Measurements from ENCODE around the gene PPP1R16B. TPM values are rescaled to one million over a fixed set of nuclear protein-coding genes. Genes with fewer than 3 reads are reported as not detected.
A peak's percentile ranks its signal among the peaks of the same experiment; 100 is the strongest.

The PPP1R16B gene
- total and polyA plus RNA-seq, 7 experiments from 2014 or later, result 11.4 to 75.4 (median 21.5) TPM

- H3K4me1 ChIP-seq (ENCODE audit: control insufficient read depth in 2 of 2, insufficient read depth in 2 of 2, low read length in 2 of 2), result peaks cover 22 to 27% of the 10 kb centered on the region in 2 donors
These were observed 26.6 kb downstream of the PPP1R16B start for GRCh38 chr20:38831995-38832620.

GRCh38 chr20:38833154-38833856 lies 27.8 kb downstream of the PPP1R16B start:
- H3K36me3 Mint-ChIP-seq, result peaks cover 4 to 40% (median 25%) of the 10 kb centered on the region in 5 donors
- no peak overlapping the region for H3K27ac ChIP-seq (ENCODE audit: low read depth, low read length)
- peaks cover 3 to 32% (median 4%) of the 10 kb centered on the region in 3 experiments for H3K36me3 ChIP-seq (ENCODE audit: control insufficient read depth in 2 of 3, insufficient read depth in 3 of 3, low read length in 3 of 3)
- peaks cover 26 to 64% (median 51%) of the 10 kb centered on the region in 7 donors for H3K4me1 Mint-ChIP-seq
- ChIA-PET CTCF (no interaction called here), POLR2A (interaction anchor here (1.0 to 1.1 kb wide), 2 partner anchors 13 to 28 kb away, joined by 3 to 4 read pairs; partner anchors contain the start of gene PPP1R16B)
- intact Hi-C loops (cut with micrococcal nuclease), result loop anchor here in 1 of 2 donors (1.0 kb wide), 1 partner anchor 10 kb away; no protein-coding TSS in a partner anchor
- ATAC-seq (peak; percentile 45), DNase-seq (no peak)
- H3K27me3 Mint-ChIP-seq, result no peaks in the 10 kb centered on the region
- H3K27ac Mint-ChIP-seq, result peak overlapping the region; percentile 1 to 86 (median 67)
- peaks cover 15 to 22% of the 10 kb centered on the region in 2 donors for H3K4me1 ChIP-seq (ENCODE audit: control insufficient read depth in 2 of 2, insufficient read depth in 2 of 2, low read length in 2 of 2)
- H3K9me3 ChIP-seq (ENCODE audit: control insufficient read depth in 2 of 3, low read length in 3 of 3), result no peaks in the 10 kb centered on the region
- H3K4me3 ChIP-seq (ENCODE audit: low read length), result no peak overlapping the region
- H3K4me3 Mint-ChIP-seq, result peak overlapping the region in 7 of 10 donors; percentile 7 to 66 (median 26)
- H3K27me3 ChIP-seq (ENCODE audit: control insufficient read depth in 2 of 2, insufficient read depth in 2 of 2, low read length in 2 of 2), result no peaks in the 10 kb centered on the region
- H3K9me3 Mint-ChIP-seq, result peaks cover 0 to 2% (median 0%) of the 10 kb centered on the region in 11 donors

More at GRCh38 chr20:38831995-38832620, 26.6 kb downstream of the PPP1R16B start:
- intact Hi-C loops (cut with micrococcal nuclease), result no loop called here
- no peak for ATAC-seq
- peaks cover 4 to 46% (median 25%) of the 10 kb centered on the region in 5 donors for H3K36me3 Mint-ChIP-seq
- ChIA-PET POLR2A (no interaction called here), CTCF (no interaction called here)
- peaks cover 35 to 74% (median 62%) of the 10 kb centered on the region in 7 donors for H3K4me1 Mint-ChIP-seq
- peak overlapping the region in 8 of 9 donors; percentile 17 to 78 (median 61) for H3K27ac Mint-ChIP-seq
- H3K27me3 ChIP-seq (ENCODE audit: control insufficient read depth in 2 of 2, insufficient read depth in 2 of 2, low read length in 2 of 2), result no peaks in the 10 kb centered on the region
- H3K9me3 Mint-ChIP-seq, result peaks cover 0 to 2% (median 0%) of the 10 kb centered on the region in 11 donors
- no peaks in the 10 kb centered on the region for H3K9me3 ChIP-seq (ENCODE audit: control insufficient read depth in 2 of 3, low read length in 3 of 3)
- DNase-seq, result no peak
- H3K27me3 Mint-ChIP-seq, result no peaks in the 10 kb centered on the region
- no peak overlapping the region for H3K4me3 ChIP-seq (ENCODE audit: low read length)
- no peak overlapping the region for H3K27ac ChIP-seq (ENCODE audit: low read depth, low read length)
- peaks cover 3 to 32% (median 4%) of the 10 kb centered on the region in 3 experiments for H3K36me3 ChIP-seq (ENCODE audit: control insufficient read depth in 2 of 3, insufficient read depth in 3 of 3, low read length in 3 of 3)
- peak overlapping the region in 2 of 10 donors; percentile 23 to 40 for H3K4me3 Mint-ChIP-seq

- peaks cover 4 to 41% (median 24%) of the 10 kb centered on the region in 5 donors for H3K36me3 Mint-ChIP-seq
- peak in 7 of 9 donors; percentile 10 to 55 (median 33) for DNase-seq
- no peaks in the 10 kb centered on the region for H3K9me3 ChIP-seq (ENCODE audit: control insufficient read depth in 2 of 3, low read length in 3 of 3)
- ATAC-seq, result peak; percentile 81
- H3K4me3 Mint-ChIP-seq, result peak overlapping the region in 6 of 10 donors; percentile 7 to 66 (median 30)
- H3K27me3 Mint-ChIP-seq, result no peaks in the 10 kb centered on the region
- H3K4me1 ChIP-seq (ENCODE audit: control insufficient read depth in 2 of 2, insufficient read depth in 2 of 2, low read length in 2 of 2), result peaks cover 12 to 22% of the 10 kb centered on the region in 2 donors
- no peaks in the 10 kb centered on the region for H3K27me3 ChIP-seq (ENCODE audit: control insufficient read depth in 2 of 2, insufficient read depth in 2 of 2, low read length in 2 of 2)
- peaks cover 0 to 2% (median 0%) of the 10 kb centered on the region in 11 donors for H3K9me3 Mint-ChIP-seq
- H3K4me1 Mint-ChIP-seq, result peaks cover 25 to 59% (median 49%) of the 10 kb centered on the region in 7 donors
- intact Hi-C loops (cut with micrococcal nuclease), result loop anchor here in 1 of 2 donors (1.0 kb wide), 1 partner anchor 9 kb away; no protein-coding TSS in a partner anchor
- peak overlapping the region; percentile 1 to 86 (median 45) for H3K27ac Mint-ChIP-seq
- H3K4me3 ChIP-seq (ENCODE audit: low read length), result no peak overlapping the region
- POLR2A ChIA-PET, result interaction anchor here (1.0 to 1.1 kb wide), 2 partner anchors 13 to 28 kb away, joined by 3 to 4 read pairs; partner anchors contain the start of gene PPP1R16B
- H3K36me3 ChIP-seq (ENCODE audit: control insufficient read depth in 2 of 3, insufficient read depth in 3 of 3, low read length in 3 of 3), result peaks cover 3 to 36% (median 4%) of the 10 kb centered on the region in 3 experiments
- CTCF ChIA-PET, result no interaction called here
- no peak overlapping the region for H3K27ac ChIP-seq (ENCODE audit: low read depth, low read length)
These were observed 28.3 kb downstream of the PPP1R16B start for GRCh38 chr20:38833857-38834164.

GRCh38 chr20:38834868-38835267 lies 29.4 kb downstream of the PPP1R16B start:
- Mint-ChIP-seq H3K36me3 (peaks cover 4 to 42% (median 23%) of the 10 kb centered on the region in 5 donors), H3K4me3 (no peak overlapping the region), H3K27ac (peak overlapping the region in 4 of 9 donors; percentile 22 to 66 (median 41)), H3K27me3 (no peaks in the 10 kb centered on the region), H3K9me3 (peaks cover 0 to 2% (median 0%) of the 10 kb centered on the region in 11 donors), H3K4me1 (peaks cover 30 to 59% (median 49%) of the 10 kb centered on the region in 7 donors)
- Histone ChIP-seq H3K4me3 (ENCODE audit: low read length) (no peak overlapping the region), H3K4me1 (ENCODE audit: control insufficient read depth in 2 of 2, insufficient read depth in 2 of 2, low read length in 2 of 2) (peaks cover 12 to 28% of the 10 kb centered on the region in 2 donors), H3K9me3 (ENCODE audit: control insufficient read depth in 2 of 3, low read length in 3 of 3) (no peaks in the 10 kb centered on the region), H3K27ac (ENCODE audit: low read depth, low read length) (no peak overlapping the region), H3K36me3 (ENCODE audit: control insufficient read depth in 2 of 3, insufficient read depth in 3 of 3, low read length in 3 of 3) (peaks cover 3 to 30% (median 4%) of the 10 kb centered on the region in 3 experiments), H3K27me3 (ENCODE audit: control insufficient read depth in 2 of 2, insufficient read depth in 2 of 2, low read length in 2 of 2) (no peaks in the 10 kb centered on the region)
- ChIA-PET POLR2A (interaction anchor here (1.4 kb wide), 1 partner anchor 18 kb away, joined by 4 read pairs; no protein-coding TSS in a partner anchor), CTCF (interaction anchor here (0.7 kb wide), 1 partner anchor 58 kb away, joined by 3 read pairs; no protein-coding TSS in a partner anchor)
- intact Hi-C loops (cut with micrococcal nuclease), result no loop called here
- no peak for DNase-seq
- no peak for ATAC-seq

DNA sequence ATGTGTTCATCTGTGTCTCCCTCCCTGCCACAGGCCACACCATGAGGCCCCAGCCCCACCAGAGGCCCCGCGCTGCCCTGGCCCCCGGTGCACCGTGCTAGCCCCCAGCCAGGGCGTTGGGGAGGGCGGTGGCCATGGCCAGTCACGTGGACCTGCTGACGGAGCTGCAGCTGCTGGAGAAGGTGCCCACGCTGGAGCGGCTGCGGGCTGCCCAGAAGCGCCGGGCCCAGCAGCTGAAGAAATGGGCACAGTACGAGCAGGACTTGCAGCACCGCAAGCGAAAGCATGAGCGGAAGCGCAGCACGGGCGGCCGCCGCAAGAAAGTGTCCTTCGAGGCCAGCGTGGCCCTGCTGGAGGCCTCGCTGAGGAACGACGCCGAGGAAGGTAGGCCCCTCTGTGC lies 30.3 kb downstream of the PPP1R16B start:
- no peaks in the 10 kb centered on the region for H3K27me3 ChIP-seq (ENCODE audit: control insufficient read depth in 2 of 2, insufficient read depth in 2 of 2, low read length in 2 of 2)
- POLR2A ChIA-PET, result interaction anchor here (1.4 kb wide), 1 partner anchor 19 kb away, joined by 4 read pairs; no protein-coding TSS in a partner anchor
- H3K27me3 Mint-ChIP-seq, result no peaks in the 10 kb centered on the region
- peaks cover 18 to 34% of the 10 kb centered on the region in 2 donors for H3K4me1 ChIP-seq (ENCODE audit: control insufficient read depth in 2 of 2, insufficient read depth in 2 of 2, low read length in 2 of 2)
- no peak overlapping the region for H3K4me3 ChIP-seq (ENCODE audit: low read length)
- H3K36me3 ChIP-seq (ENCODE audit: control insufficient read depth in 2 of 3, insufficient read depth in 3 of 3, low read length in 3 of 3), result peaks cover 3 to 23% (median 4%) of the 10 kb centered on the region in 3 experiments
- peaks cover 33 to 59% (median 50%) of the 10 kb centered on the region in 7 donors for H3K4me1 Mint-ChIP-seq
- no peak overlapping the region for H3K27ac ChIP-seq (ENCODE audit: low read depth, low read length)
- no peak overlapping the region for H3K27ac Mint-ChIP-seq
- ATAC-seq (no peak), DNase-seq (no peak)
- peaks cover 4 to 39% (median 29%) of the 10 kb centered on the region in 5 donors for H3K36me3 Mint-ChIP-seq
- H3K9me3 Mint-ChIP-seq, result peaks cover 0 to 2% (median 0%) of the 10 kb centered on the region in 11 donors
- no peak overlapping the region for H3K4me3 Mint-ChIP-seq
- intact Hi-C loops (cut with micrococcal nuclease), result no loop called here
- no peaks in the 10 kb centered on the region for H3K9me3 ChIP-seq (ENCODE audit: control insufficient read depth in 2 of 3, low read length in 3 of 3)
- CTCF ChIA-PET, result no interaction called here

DNA sequence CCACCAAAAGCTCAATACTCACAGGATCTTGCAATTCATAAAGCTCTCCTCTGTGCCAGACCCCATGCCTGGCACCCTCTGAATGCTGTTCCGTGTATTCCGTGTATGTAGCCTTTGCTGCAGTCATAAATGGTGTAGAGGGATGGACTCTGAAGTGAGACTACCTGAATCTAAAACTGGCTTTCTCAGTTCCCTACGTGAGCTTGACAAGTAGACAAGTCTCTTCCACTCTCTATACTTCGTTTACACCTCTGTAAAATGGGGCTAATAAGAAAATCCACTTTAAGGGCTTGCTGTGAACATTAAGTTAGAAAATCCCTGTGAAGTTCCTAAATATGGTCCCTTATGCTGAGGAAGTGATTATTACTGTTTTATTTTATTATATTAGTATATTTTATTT lies 31.5 kb downstream of the PPP1R16B start:
- no peaks in the 10 kb centered on the region for H3K9me3 ChIP-seq (ENCODE audit: control insufficient read depth in 2 of 3, low read length in 3 of 3)
- ChIA-PET CTCF (interaction anchor here (1.1 kb wide), 1 partner anchor 19 kb away, joined by 3 read pairs; no protein-coding TSS in a partner anchor), POLR2A (no interaction called here)
- intact Hi-C loops (cut with micrococcal nuclease), result no loop called here
- peaks cover 3 to 17% (median 4%) of the 10 kb centered on the region in 3 experiments for H3K36me3 ChIP-seq (ENCODE audit: control insufficient read depth in 2 of 3, insufficient read depth in 3 of 3, low read length in 3 of 3)
- H3K4me3 ChIP-seq (ENCODE audit: low read length), result no peak overlapping the region
- H3K27me3 Mint-ChIP-seq, result no peaks in the 10 kb centered on the region
- no peak for DNase-seq
- H3K36me3 Mint-ChIP-seq, result peaks cover 3 to 39% (median 26%) of the 10 kb centered on the region in 5 donors
- H3K27ac Mint-ChIP-seq, result peak overlapping the region in 3 of 9 donors; percentile 21 to 46 (median 29)
- peaks cover 27 to 45% of the 10 kb centered on the region in 2 donors for H3K4me1 ChIP-seq (ENCODE audit: control insufficient read depth in 2 of 2, insufficient read depth in 2 of 2, low read length in 2 of 2)
- no peak overlapping the region for H3K4me3 Mint-ChIP-seq
- H3K27ac ChIP-seq (ENCODE audit: low read depth, low read length), result no peak overlapping the region
- no peak for ATAC-seq
- H3K4me1 Mint-ChIP-seq, result peaks cover 32 to 58% (median 49%) of the 10 kb centered on the region in 7 donors
- peaks cover 0 to 2% (median 0%) of the 10 kb centered on the region in 11 donors for H3K9me3 Mint-ChIP-seq
- H3K27me3 ChIP-seq (ENCODE audit: control insufficient read depth in 2 of 2, insufficient read depth in 2 of 2, low read length in 2 of 2), result no peaks in the 10 kb centered on the region
